A172 (cell line): ENCODE measurements around the gene HESX1. TPM values are rescaled to one million over a fixed set of nuclear protein-coding genes. Genes with fewer than 3 reads are reported as not detected.

Experiments used
- DNase-seq: peaks from one replicate; pipeline ENCODE4 v3.0.0-alpha.2; 2015; ENCODE audit warnings: low spot score
- total RNA-seq: library from RNA; depleted of rRNA; stranded (reverse); fragments of >200 nt; shearing (Covaris generic); gene quantifications from 2 replicates; pipeline ENCODE4 v1.2.3, GENCODE V29; 2014

The HESX1 gene
- total RNA-seq, 1 experiment from 2014 or later = not detected

DNA sequence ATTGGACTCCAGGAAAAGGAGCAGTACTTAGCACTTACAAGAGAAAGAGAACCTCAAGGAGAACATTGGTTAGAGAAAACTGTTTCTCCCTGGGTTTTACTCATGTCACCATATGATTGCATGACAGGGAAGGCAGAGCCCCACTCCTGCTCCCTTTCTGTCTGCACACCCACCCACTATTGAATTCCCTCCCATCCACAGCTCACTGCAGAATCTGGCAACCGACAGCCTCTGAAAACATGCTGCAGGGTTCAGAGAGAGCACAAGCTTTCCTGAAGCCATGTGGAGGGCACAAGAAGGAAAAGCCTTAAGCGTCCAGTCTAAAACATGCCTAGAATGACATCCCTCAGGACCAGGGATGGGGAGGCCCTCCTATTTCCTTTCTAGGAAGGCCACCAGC, 31.6 kb downstream of the HESX1 start:
- no peak for DNase-seq

DNA sequence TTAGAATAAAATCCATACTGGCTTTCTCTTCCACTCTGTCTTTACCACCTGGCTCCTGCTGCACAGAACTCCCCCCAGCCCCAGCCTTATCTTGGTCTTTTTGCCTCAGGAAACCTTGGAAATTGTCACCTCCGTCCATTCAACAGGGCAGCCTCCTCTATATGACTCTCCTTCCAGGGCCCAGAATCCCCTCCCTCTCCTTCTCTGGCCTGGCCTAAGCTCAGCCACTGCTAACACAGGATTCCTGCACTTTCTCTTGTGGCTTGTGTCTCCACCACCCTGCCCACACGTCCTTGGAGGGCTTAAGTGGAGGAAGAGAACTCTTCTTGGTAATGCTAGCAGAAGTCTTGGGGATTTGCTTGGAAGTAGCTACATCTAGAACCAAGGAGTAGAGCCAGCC, 33.1 kb downstream of the HESX1 start:
- DNase-seq = no peak

DNA sequence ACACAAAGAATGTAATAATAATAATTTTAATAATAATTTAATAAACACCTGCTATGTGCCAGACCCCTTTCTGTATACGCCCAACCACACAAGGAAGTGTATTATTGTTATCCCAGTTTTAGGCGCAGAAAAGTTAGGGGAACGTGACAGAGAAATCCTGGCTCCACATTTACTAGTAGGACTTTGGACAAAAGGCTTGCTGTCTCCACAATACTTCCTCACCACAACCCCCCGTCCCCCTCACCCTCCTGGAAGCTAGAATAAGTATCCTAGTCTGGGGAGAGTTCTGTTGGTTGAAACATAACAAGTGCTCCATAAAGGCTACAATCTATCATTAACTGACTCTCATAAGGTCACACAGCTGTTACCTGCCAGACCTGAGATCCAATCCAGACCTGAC, 34.1 kb downstream of the HESX1 start:
- DNase-seq = no peak

DNA sequence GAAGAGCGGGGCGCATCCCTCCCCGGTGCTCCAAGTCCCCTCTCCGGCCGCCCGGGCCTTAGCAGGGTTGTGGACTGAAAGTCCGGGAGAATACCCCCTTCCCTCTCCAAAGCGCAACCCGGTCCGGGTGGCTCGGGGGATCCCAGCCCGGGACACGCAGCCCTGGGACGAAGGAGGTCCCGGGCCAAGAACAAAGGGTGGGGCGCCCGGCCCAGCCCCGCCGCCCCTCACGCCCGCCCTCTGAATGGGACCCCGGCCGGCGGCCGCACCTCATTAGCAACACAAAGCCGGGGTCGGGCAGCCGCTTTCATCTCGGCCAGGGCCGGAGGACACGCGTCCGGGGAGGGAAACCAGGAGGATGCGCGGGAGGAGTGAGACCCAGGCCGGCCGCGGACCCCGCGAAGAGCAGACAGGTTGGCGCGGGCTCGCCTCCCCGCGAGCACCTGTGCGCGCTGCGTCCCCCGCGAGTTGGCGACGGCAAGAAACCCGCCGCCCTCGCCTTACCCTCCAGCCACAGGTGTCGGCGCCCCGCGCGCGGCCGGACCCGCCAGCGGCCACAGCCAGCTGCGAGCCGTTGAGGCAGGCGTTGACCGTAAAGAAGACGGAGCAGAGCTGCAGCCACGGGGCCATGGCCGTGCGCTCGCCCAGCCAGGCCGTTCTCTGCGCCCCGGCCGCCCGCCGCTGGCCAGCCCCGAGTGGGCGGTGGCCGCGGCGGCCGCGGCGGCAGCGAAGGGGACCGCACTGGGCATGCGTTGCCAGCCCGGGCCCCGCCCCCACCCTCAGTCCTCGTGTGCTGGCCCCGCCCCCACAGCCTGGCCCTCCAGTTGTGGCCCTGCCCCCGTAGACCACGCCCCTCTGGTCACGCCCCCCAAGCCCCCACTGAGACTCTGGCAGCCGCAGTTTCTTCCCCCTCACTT, 34.9 kb downstream of the HESX1 start, which contains the start of gene IL17RD:
IL17RD (minus strand) TSS at position 697 of the 917 bp plus-strand sequence; CDS start at position 630, 67 bp downstream.
- peak; percentile 51 for DNase-seq

DNA sequence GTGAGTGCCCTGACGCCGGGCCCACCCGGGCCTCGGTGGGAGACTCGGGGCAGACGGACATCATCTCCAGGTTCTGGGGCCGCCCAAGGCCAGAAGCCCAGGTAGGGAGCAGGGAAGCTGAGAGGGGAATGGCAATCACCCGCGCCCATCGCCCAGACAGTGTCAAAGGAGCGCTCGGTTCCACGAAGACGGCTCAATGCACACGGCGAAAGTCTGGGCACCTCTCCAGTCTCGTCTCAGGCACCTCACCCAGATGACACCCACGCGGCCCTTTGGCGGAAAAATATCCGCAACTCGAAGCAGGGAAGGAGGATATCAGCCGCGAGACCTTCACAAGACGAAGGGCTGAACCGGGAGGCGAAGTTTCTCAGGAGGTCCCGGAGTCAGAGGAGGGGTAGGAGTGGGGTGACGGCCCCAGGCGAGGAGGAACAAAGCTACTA, 35.5 kb downstream of the HESX1 start:
- no peak for DNase-seq

DNA sequence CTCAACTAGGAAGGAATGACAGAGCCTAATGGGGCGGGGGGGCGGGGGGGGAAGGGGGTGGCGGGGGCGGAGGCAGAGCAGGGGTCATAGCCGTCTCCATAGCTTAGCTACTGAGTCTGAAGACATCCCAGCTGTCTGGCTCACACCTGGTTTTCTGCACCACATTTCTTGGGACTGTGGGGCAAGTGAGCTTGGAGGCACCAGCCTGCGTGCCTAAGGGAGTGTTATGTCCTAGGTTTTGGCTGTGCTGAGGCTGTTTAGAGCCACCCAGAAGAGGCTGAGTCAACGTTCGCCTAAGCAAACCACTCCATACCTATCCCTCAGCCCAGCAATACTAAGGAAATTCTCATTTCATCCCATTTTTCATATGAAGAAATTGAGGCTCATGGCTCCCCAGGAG, 36.0 kb downstream of the HESX1 start:
- no peak for DNase-seq

DNA sequence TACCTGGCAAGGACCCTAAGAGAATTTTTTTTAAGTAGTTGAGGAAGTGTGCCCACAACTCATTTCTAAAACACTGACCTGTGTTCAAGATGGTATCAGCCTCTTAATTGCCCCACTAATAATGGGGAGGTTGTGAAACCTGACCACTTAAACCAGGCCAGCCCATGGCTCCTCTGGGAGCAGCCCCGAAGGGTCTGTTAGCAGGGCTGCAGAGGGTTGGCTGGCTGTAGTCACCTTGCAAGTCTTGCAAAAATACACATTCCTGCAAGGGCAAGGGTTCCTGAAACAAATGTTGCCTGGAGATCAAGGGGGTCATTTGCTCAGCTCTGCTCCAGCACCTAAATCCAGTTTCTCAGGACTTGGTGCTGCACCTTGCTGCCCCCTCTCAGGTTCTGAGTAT, 37.9 kb downstream of the HESX1 start:
- DNase-seq = no peak

DNA sequence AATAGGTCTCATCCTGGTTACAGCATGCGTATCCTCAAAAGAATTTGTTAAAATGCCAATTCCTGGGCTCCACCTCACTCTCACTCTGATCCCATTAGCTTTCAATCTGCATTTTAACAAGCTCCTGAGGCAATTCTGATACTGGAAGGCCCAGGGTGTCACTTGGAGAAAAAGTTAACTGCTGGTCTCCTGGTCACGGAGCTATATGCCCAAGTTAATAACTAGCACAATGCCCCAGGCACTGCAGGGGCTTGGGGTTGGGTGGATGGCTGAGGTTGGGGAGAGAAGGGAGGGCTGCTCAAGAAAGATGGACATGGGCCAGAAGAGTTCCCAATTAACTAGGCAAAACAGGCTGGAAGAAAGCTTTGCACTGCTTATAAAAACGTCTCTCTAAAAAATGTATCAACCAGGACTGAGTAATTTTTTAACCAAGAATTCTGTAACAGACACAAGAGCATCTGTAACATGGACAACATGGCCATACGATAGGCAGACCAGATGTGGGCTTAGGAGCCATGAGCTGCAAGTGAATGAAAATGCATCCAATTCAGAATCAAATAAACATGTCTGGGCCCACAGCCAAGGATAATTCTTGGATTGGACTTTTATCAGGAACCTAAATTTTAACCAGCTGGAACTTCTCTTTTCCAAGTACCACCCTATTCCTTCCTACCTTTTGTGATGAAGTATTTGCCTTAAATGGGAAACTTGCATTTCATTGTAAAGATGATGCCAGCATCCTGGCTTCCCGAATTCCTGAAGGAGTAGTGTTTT, 38.8 kb downstream of the HESX1 start:
- DNase-seq = no peak

DNA sequence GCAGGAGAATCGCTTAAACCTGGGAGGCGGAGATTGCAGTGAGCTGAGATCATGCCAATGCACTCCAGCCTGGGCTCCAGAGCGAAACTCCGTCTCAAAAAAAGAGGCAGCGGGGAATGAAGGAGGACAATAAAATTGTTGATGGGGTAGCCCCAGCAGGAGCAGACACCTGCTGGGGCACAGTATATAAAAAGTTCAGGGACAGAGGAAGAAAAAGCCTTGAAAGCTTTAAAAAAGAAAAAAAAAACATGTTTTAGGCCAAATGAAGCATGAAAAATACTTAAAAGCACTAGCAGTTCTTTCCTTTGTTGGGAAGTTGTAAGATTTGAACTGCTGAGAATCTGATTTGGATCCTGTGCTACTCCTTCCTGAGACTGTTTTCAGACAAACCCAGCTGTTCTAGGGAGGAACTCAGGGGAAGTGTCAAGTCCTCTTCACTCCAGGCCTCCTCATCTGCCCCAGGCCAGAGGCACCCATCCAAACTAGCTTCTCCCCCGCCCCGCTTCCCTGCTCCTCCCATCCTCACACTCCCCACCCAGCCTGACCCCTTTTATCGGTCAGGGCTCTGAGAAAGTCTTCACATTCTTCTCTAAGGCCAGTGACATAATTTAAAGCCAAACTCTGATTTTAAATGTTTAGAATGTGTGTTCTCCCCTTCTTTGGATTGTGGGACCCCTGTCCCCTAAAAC, 39.6 kb downstream of the HESX1 start:
- DNase-seq = no peak

DNA sequence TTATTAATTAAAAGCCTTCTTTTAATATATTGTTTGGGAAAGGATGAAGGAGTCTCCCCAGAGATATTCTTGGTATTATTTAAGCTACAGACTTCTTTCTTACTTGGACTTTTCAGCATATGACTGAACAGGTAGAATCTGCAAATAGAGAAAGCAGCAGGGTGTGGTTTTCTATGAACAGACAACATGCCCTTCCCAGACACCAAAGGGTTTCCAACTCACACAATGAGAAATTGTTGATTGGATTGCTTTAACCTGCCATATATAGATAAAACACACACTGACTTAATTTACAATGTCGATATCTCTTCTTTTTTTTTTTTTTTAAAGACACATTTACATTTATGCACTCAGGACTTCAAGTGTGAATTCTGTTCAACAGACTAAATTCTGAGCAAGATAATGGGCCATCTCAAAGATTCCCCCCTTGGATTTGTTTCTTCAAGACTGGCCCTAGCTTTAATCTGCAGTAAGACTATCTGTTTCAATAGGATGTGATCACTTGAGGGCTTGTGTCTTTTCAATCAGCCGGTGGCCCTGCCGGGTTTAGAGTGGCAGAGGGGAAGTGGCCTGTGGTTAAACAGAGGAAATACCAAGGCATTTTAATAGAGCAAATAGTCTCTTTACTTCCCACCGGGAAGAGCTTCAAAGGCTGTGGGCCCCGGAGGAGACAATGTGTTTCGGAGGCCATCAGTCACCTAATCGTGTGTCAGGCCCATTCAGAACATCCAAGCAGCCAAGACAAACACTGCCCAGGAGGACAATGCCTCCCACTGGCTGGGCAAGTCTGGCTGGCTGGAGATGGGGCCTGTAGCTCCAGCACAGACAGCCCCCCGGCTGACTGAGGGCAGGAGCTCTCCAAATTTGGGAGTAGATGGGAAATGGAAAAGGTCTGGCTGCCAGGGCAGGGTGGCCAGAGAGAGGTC, 40.7 kb downstream of the HESX1 start:
- DNase-seq = peak; percentile 72

DNA sequence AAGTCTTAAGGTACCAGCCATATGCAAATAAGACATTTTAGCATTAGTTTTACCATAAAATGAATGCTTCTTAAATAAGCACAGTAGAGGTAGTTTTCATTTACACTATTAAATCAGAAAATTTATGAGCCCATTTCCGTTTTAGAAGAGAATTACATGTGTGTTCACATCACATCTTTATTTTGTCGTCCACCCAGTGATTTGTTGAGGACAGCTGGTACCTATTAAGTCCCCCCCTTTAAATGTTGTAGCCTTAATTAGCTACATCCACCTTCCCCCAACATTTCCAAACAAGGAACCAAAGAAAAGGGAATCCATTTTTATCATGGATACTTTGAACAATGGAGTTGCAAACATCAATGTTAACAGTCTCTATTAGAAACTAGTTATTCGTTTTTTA, 41.5 kb downstream of the HESX1 start:
- DNase-seq = no peak

DNA sequence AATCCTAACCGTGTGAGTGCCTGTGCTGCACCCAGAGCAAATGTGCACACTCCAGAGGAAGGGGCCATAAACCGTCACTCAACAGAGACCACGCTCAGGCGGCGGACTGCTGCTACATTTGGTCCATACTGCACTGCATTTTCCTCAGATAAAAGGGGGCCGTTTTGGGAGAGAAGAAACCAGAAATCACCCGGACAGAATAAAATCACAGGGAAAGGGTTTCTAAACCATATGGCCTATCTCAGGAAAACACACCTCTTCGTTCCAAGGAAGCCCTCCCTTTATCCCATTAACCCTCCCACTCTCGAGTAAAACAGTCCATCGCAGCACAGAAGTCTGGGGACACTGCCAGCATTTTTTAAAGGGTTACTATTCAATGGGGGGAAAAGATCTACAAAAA, 42.2 kb downstream of the HESX1 start:
- no peak for DNase-seq

DNA sequence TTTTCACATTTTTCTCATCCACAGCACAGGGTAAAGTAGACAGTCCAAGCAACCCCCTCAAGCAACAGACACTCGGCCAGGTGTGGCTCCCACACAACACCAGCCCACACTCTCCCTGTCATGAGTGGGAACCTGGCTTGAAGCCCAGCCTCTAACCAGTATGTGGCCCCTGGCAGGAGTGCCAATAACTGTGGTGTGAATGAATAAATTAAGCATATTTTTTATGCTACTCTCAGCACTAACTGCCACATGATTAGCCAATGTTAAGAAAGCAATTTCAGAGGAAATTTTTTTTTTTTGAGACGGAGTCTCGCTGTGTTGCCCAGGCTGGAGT, 44.5 kb downstream of the HESX1 start:
- no peak for DNase-seq

DNA sequence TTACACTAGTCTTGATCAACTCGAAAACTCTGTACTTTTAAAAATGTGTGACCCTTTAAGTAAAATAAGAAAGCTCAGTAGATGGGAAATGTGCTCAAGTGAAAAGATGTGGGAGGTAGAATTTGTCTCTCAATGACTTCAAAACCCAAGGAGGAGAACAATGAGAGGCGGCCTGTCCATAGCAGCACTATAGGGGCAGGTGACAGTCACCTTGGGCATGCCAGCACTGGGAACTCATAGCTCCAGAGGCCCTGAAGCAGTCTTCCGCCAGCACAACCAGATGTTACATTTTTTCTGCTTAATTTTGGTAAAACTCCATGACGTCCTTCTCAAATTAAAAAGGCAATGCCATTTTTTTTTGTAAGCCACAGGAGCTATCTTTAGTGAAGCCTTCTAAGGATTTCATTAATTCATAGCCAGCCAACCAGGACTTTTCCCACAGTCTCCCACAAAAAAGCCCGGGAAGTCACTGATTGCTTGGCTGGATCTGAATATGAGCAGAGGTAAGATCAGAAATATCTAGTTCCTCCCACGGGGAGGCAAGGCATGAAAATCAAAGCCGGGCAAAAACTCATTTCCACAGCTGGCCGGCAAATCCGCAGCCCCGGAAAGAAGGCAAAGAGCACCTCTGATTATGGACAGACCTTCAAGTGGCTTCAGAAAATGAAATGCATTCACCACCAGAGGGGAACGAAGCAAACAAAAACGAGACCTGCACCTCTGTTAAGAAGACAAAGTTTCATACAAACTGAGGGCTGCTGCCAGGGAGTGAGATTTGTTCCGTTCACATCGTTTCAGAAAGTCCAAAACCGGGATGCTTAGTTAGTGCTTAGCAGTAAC, 45.1 kb downstream of the HESX1 start:
- DNase-seq = no peak

DNA sequence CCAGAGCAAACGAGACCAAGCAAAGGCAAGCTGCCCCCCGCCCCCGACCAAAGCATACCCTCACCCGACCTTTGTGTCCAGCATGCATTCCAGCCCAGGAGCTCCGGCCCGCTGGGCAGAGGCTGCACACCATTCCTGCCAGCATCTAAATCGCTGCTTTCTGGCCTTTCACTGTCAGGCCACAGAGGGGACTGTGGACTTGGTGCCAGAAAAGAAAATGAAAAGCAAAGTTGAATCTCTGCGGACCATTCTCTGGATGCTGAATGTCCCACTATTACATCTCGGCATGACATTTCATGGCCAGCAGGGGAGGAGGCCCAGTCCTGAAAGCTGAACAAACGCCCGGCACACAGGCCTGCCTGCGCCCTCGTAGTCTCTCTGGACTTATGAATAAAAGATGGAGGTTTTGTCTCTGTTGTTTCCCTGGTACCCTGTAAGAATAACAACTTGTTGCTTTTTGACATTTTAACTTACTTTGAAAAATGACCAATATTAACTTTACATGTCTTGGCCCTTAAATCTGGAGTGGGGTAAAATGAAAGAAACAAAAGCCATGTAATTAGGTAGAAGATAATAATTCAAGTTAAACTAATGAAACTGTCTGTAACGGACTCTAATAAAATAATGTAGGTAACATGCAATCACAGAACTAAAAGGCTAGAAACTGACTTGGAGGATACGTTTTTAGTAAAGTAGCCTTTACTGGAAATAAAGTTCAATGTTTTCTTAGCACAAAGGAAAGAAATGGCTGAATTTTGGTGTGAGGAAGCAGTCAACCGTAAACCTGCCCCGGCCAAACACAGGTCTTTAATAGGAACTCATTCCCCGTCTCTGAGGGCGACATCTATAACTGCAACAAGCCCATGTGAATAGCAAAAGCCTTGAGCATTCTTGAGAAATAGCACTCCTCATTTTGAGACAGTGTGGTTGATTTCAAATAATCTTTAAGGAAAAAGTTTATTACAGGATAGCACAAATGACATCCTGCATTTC, 47.3 kb downstream of the HESX1 start:
- no peak for DNase-seq

DNA sequence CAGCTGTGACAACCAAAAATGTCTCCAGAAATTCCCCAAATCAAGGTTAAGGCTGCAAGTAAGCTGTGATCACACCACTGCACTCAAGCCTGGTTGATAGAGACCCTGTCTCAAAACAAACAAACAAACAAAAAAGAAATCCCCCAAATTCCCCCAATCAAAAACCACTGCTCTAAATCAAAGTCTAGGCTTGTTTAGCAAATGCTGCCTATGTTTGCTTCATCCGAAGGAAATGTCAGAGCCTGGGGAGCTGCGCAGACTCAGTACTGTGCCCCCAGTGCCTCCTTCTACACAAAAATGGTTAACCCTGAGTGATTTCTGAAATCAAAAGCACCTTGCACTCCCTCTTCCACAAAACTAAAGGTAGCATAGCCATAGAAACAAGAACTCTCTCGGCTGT, 48.0 kb downstream of the HESX1 start:
- DNase-seq = no peak

DNA sequence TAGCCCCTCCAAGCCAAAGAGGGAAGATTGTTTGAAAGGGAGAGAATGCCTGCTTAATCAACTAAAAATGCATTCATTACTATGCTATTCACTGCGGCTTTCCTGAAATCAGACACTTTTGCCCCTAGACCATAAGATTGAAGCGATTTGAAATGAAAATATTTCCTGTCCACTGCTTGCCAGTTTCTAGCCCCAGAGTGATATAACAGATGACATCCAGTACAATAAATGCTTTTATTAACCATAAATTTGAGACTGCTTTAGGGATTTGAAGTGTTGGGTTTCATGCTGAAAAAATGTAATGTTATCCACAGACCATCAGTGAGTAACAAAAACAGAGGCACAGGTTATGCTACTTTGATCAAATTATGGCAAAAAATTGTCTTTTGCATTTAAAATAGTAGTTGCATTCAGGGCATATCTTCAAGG, 48.7 kb downstream of the HESX1 start:
- no peak for DNase-seq

DNA sequence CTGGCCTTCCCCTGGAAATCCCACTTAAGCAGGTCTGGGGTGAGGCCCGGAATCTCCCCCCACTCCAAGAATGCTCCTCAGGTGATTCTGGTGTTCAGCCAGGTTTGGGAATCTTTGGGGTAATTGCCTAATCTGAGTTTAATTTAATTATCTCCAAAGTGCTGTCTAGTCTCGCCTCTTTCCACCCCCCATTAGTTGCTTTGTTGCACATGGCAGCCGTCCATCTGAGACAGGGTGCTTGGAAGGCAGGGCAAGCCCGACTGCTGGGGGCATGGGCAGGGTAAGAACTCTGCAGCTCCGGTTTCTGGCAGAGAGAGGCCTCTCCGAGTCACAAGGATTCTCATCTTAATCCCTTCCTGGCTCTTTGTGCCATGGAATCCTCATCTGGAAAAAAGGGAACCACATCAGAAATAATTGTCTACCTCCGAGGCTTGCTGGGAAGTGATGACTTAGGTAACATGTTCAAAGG, 49.6 kb downstream of the HESX1 start:
- no peak for DNase-seq
